Common myeloid progenitor, CD34-positive (primary cell): ENCODE results near the gene ACO2.
"Not testable (repeated sequence)": the region's sequence is repeated elsewhere in the genome, so short reads cannot be mapped to it uniquely, and the experiment has no call there.

Source experiments
- CTCF ChIA-PET: fragments of 350-600 bp; sonication (Branson Sonifier 250); formaldehyde crosslinking; loops from one replicate; lab custom pipeline; 2021; ENCODE audit warnings: antibody characterized with exemption; lab: Charles Lee
- POLR2A ChIA-PET: fragments of 350-600 bp; sonication (Branson Sonifier 250); formaldehyde crosslinking; loops from one replicate; lab custom pipeline; 2021; ENCODE audit warnings: antibody characterized with exemption; lab: Charles Lee
- DNase-seq, 3 donors: peaks; one replicate each; pipeline versions ENCODE4 v3.0.0 to v3.0.0-alpha.2; 2013
- H3K27ac ChIP-seq, 2 experiments: 1 replicate in 1 of 2; 2 replicates in 1 of 2; pipeline ENCODE4 v1.7.0; 2013; ENCODE audit warnings: inconsistent platforms in 2 of 2, low read length in 2 of 2, mild to moderate bottlenecking in 2 of 2, low read depth in 1 of 2, moderate library complexity in 1 of 2; ENCODE audit not compliant: severe bottlenecking in 2 of 2, insufficient read depth in 1 of 2, poor library complexity in 1 of 2
- H3K27me3 ChIP-seq, 5 experiments: replicated peaks in 2 of 5; 1 replicate in 3 of 5; 2 replicates in 2 of 5; pipeline versions ENCODE4 v1.6.1 to v1.7.0; 2013; ENCODE audit warnings: low read length in 4 of 5, mild to moderate bottlenecking in 2 of 5, moderate library complexity in 2 of 5, inconsistent platforms in 1 of 5; ENCODE audit not compliant: insufficient read depth in 5 of 5, control insufficient read depth in 4 of 5
- H3K36me3 ChIP-seq, 4 experiments: 1 replicate in 2 of 4; 2 replicates in 2 of 4; pipeline versions ENCODE4 v1.6.1 to v1.7.0; 2013; ENCODE audit warnings: low read length in 3 of 4, control low read depth in 1 of 4, mild to moderate bottlenecking in 1 of 4; ENCODE audit not compliant: control insufficient read depth in 4 of 4, insufficient read depth in 4 of 4
- H3K4me1 ChIP-seq, 4 experiments: 1 replicate in 3 of 4; 2 replicates in 1 of 4; pipeline versions ENCODE4 v1.6.1 to v1.7.1; 2013; ENCODE audit warnings: low read length in 3 of 4, mild to moderate bottlenecking in 3 of 4, control low read depth in 1 of 4, inconsistent platforms in 1 of 4, moderate library complexity in 1 of 4; ENCODE audit not compliant: control insufficient read depth in 4 of 4, insufficient read depth in 4 of 4; ENCODE audit errors: control extremely low read depth in 1 of 4
- H3K4me3 ChIP-seq, 7 experiments: 1 replicate in 4 of 7; 2 replicates in 3 of 7; pipeline versions ENCODE4 v1.5.1 to v1.7.0; 2013; ENCODE audit warnings: mild to moderate bottlenecking in 7 of 7, low read length in 6 of 7, moderate library complexity in 6 of 7, inconsistent platforms in 2 of 7, low read depth in 2 of 7, control low read depth in 1 of 7; ENCODE audit not compliant: insufficient read depth in 4 of 7, control insufficient read depth in 1 of 7; ENCODE audit errors: extremely low read depth in 1 of 7
- H3K9me3 ChIP-seq, 5 experiments: 1 replicate in 4 of 5; 2 replicates in 1 of 5; pipeline versions ENCODE4 v1.6.1 to v1.7.1; 2013; ENCODE audit warnings: low read length in 4 of 5, mild to moderate bottlenecking in 2 of 5, inconsistent platforms in 1 of 5, low read depth in 1 of 5, moderate library complexity in 1 of 5; ENCODE audit not compliant: control insufficient read depth in 4 of 5, insufficient read depth in 2 of 5; ENCODE audit errors: control extremely low read depth in 1 of 5
- WGBS: methylation state at CpG from one replicate; pipeline ENCODE4 v1.1.5; 2013; ENCODE audit not compliant: insufficient coverage; 5-methylcytosine and 5-hydroxymethylcytosine counted together

Gene ACO2

DNA sequence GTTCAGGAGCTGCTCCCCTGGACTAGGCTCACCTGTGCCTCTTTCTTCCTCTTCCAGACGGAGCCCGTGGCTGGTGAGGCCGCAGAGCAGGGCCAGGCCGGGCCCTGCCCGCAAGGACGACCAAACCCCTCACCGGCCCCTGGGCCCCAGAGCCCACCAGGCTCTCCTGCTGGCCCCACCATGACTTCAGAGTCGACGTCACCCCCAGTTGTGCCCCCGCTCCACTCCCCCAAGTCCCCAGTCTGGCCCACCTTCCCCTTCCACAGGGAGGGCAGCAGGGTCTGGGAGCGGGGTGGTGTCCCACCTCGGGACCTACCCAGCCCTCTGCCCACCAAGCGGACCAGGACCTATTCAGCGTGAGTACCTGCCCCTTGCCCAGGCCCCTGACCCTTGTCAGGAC lies 102.9 kb downstream of the ACO2 start:
- Histone ChIP-seq H3K4me1 (no peaks in the 10 kb centered on the region), H3K4me3 (no peak overlapping the region), H3K27me3 (peaks cover 0 to 11% (median 5%) of the 10 kb centered on the region in 5 experiments), H3K9me3 (no peaks in the 10 kb centered on the region), H3K36me3 (no peaks in the 10 kb centered on the region), H3K27ac (no peak overlapping the region)
- ChIA-PET POLR2A (no interaction called here), CTCF (interaction anchor here (1.2 to 1.3 kb wide), 2 partner anchors 10 to 27 kb away, joined by 3 to 4 read pairs; no protein-coding TSS in a partner anchor)
- WGBS = 95% methylated on average over 10 of the region's 14 CpGs
- DNase-seq = no peak

DNA sequence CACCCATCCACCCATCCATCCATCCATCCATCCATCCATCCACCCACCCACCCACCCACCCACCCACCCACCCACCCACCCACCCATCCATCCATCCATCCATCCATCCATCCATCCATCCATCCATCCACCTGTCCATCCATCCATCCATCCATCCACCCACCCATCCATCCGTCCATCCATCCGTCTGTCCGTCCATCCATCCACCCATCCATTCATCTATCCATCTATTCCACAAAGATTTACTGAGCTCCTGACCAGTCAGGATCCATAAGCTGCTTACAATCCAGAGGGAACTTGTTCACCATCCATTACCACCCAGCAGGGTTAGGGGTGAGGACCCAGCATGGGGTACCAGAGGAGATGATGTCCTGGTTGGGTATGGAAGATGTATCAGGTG lies 103.4 kb downstream of the ACO2 start:
- H3K36me3 ChIP-seq, H3K4me1 ChIP-seq, H3K4me3 ChIP-seq, H3K27me3 ChIP-seq, POLR2A ChIA-PET, H3K9me3 ChIP-seq, DNase-seq, H3K27ac ChIP-seq: not testable (repeated sequence)
- CTCF ChIA-PET = interaction anchor here (0.9 to 1.2 kb wide), 2 partner anchors 25 to 29 kb away, joined by 3 to 4 read pairs; no protein-coding TSS in a partner anchor
- 100% methylated on average over 3 of the region's 3 CpGs for WGBS

DNA sequence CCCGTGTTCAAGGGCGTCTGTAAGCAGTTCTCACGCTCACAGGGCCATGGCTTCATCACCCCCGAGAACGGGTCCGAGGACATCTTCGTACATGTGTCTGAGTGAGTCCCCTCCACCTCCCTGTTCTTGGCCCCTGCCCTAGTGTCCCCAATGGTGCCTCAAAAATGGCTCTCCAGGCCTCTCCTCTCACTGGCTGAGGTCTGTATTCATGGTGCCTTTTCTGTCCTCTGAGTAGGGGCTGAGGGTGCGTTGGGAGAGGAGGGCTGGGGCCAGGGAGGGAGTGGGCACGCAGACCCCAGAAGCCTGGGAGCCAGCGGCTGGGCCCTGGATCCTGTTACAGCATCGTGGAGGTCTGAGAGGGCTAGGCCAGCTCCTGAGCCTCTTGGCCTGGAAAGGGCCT lies 104.8 kb downstream of the ACO2 start:
- Histone ChIP-seq H3K4me3 (no peak overlapping the region), H3K4me1 (no peaks in the 10 kb centered on the region), H3K27me3 (peaks cover 0 to 7% (median 0%) of the 10 kb centered on the region in 5 experiments), H3K27ac (no peak overlapping the region), H3K36me3 (peaks cover 0 to 6% (median 0%) of the 10 kb centered on the region in 4 experiments), H3K9me3 (no peaks in the 10 kb centered on the region)
- 97% methylated on average over 11 of the region's 11 CpGs for WGBS
- ChIA-PET POLR2A (no interaction called here), CTCF (interaction anchor here (0.9 to 1.7 kb wide), 4 partner anchors 11 to 26 kb away, joined by 3 to 6 read pairs (median 4); no protein-coding TSS in a partner anchor)
- DNase-seq = no peak

DNA sequence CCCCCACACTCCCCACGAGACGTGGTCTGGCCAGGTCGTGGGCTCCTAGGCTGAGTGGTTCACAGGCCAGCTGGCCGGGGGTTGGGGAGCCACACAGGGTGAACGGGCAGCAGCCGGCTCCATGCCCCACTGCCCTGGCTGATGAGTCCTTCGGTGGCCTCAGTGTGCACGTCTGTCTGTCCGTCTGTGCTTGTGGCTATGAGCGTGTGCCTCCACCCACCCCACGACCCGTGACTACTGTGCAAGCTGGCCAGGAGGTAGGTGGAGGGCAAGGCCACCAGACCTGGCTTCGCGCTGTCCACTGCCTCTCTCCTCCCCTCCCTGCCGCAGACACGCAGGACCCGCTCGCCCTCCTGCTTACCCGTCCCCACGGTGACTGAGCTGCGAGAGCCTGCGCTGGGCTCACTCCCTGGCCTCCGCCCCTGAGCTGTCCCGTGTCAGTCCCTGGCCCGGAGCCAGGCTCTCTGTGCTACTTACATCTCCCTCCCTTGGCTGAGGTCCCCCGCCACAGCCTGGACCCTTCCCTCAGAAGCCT lies 106.0 kb downstream of the ACO2 start:
- 97% methylated on average over 16 of the region's 26 CpGs for WGBS
- POLR2A ChIA-PET = no interaction called here
- Histone ChIP-seq H3K9me3 (no peaks in the 10 kb centered on the region), H3K27ac (no peak overlapping the region), H3K4me3 (no peak overlapping the region), H3K4me1 (no peaks in the 10 kb centered on the region), H3K36me3 (peaks cover 0 to 6% (median 2%) of the 10 kb centered on the region in 4 experiments), H3K27me3 (peaks cover 0 to 7% (median 0%) of the 10 kb centered on the region in 5 experiments)
- CTCF ChIA-PET = interaction anchor here (1.1 kb wide), 1 partner anchor 22 kb away, joined by 5 read pairs; no protein-coding TSS in a partner anchor
- DNase-seq = no peak

DNA sequence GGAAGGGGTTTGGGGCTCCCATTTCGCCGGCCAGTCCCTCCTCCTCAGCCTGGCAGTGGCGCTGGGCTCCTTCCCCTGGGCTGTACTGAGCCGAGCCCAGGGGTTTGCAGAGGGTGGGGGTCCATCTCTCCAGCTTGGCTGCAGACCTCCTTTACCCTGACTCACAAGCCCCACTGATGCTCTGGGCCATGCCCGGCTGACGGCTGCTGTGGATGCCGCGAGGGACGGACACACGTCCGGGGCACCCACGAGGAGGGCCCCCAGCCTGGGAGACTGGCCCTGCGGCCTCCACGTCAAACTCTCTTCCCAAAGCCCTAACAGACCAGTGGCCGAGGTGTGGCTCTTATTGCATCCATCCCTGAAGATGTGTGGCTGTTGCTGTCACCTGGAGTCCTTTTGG lies 106.6 kb downstream of the ACO2 start:
- no peak for DNase-seq
- ChIA-PET POLR2A (no interaction called here), CTCF (interaction anchor here (1.7 to 8.2 kb wide), 3 partner anchors 14 to 23 kb away, joined by 9 to 82 read pairs (median 10); partner anchors contain the start of gene PMM1)
- 100% methylated on average over 8 of the region's 15 CpGs for WGBS
- H3K27me3 ChIP-seq = peaks cover 0 to 4% (median 0%) of the 10 kb centered on the region in 5 experiments
- no peak overlapping the region for H3K4me3 ChIP-seq
- H3K4me1 ChIP-seq = no peaks in the 10 kb centered on the region
- H3K27ac ChIP-seq = no peak overlapping the region
- peaks cover 0 to 6% (median 2%) of the 10 kb centered on the region in 4 experiments for H3K36me3 ChIP-seq
- H3K9me3 ChIP-seq = no peaks in the 10 kb centered on the region

DNA sequence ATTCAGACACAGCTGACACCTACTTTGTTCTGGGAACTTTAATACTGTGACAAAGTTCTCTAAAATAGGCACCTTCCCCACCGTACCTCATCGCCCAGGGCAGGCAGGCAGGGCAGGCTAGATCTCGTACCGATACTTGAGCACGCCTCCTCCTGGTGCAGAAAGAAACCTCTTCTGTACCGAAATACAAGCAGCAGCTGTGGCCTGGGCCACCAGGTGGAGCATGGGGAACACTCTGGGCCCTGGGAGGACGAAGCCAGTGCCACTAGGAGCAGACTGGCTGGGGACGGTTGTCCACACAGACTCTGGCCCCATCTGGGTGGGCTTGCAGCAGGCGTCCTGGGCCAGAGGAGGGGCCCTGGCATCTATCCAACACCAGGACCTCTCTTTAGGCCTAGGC lies 108.0 kb downstream of the ACO2 start:
- 83% methylated on average over 8 of the region's 9 CpGs for WGBS
- ChIA-PET CTCF (interaction anchor here (0.7 to 8.2 kb wide), 10 partner anchors 9 to 39 kb away, joined by 3 to 82 read pairs (median 6); partner anchors contain the start of gene PMM1), POLR2A (interaction anchor here (1.6 kb wide), 1 partner anchor 13 kb away, joined by 3 read pairs; the partner anchor contains the start of gene PMM1)
- Histone ChIP-seq H3K9me3 (no peaks in the 10 kb centered on the region), H3K36me3 (peaks cover 0 to 6% (median 2%) of the 10 kb centered on the region in 4 experiments), H3K27ac (no peak overlapping the region), H3K4me1 (no peaks in the 10 kb centered on the region), H3K4me3 (no peak overlapping the region), H3K27me3 (peaks cover 0 to 3% (median 0%) of the 10 kb centered on the region in 5 experiments)
- peak; percentile 68 to 79 (median 76) for DNase-seq

DNA sequence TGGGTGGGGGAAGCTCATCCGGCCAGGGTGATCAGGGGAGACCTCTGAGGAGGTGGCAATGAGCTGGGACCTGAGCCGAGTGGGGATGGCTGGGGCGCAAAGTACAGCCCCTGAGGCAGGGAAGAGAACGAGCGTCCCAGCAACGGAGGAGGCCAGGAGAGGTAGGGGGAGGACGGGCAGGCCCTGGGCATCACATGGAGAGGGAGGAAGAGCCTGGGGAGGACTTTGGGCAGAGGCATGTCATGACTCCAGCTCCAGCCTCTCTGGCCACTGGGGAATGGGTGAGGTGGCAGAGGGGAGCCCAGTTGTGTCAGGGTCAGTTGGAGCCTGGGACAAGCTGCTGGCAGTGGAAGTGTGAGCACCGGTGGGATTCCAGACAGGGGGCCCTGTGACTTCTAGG lies 109.2 kb downstream of the ACO2 start:
- no peak for DNase-seq
- H3K4me3 ChIP-seq = no peak overlapping the region
- 97% methylated on average over 8 of the region's 8 CpGs for WGBS
- no peak overlapping the region for H3K27ac ChIP-seq
- ChIA-PET CTCF (interaction anchor here (1.4 to 8.2 kb wide), 6 partner anchors 11 to 43 kb away, joined by 4 to 82 read pairs (median 9); partner anchors contain the start of genes DESI1, PMM1 and XRCC6), POLR2A (interaction anchor here (1.6 kb wide), 1 partner anchor 12 kb away, joined by 3 read pairs; the partner anchor contains the start of gene PMM1)
- H3K4me1 ChIP-seq = no peaks in the 10 kb centered on the region
- peaks cover 0 to 6% (median 2%) of the 10 kb centered on the region in 4 experiments for H3K36me3 ChIP-seq
- no peaks in the 10 kb centered on the region for H3K9me3 ChIP-seq
- peaks cover 0 to 3% (median 0%) of the 10 kb centered on the region in 5 experiments for H3K27me3 ChIP-seq
